ENCODE data around the gene C18orf54. TPM values are rescaled to one million over a fixed set of nuclear protein-coding genes. Genes with fewer than 3 reads are reported as not detected.
"Not testable (repeated sequence)": the region's sequence is repeated elsewhere in the genome, so short reads cannot be mapped to it uniquely, and the experiment has no call there.

The C18orf54 gene
- 10 to 100 TPM in 1 of 2 experiments, 1 to 10 TPM in 1; 9.5 to 10.9 TPM for total RNA-seq

DNA sequence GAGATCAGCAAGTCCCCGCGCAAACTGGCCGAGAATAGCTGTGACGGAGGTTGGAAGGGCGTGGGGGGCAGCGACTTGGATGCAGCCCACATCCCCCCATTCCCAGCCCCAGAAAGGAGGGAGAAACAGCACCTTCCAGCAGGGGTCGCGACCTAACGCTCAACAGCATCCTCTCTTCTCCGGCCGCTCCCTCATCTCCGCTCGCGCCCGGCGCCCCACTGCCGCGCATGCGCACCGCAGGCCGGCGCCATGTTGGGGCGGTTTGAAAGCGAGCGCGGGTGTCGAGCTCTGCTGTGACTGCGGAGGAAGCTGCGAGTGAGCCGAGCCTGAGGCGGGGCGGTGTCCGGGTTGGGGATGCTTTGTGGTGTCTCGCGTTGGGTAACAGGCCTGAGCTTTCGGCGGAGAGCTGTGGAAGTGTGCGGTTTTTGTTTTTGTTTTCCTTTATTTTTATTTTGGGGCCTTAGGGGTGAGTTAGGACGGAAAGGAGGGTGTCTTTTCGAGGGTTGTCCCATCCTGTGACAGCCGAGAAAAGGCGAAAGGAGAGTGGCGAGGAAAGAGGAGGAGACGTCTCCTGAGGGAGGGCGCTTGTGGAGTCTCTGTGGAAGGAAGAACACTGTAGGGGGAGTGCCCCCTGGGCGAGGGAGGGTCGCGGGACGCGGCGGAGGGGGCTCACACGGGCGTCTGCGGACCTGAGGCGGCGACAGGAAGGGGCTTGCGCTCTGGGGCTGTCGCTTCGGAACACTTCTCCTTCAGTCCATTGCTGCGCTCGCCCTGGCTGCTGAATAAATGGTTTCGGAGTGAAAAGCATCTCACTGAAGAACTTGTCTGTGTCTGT, at the start of gene C18orf54, which contains the start of gene STARD6:
C18orf54 (plus strand) TSS at position 247 of the 835 bp plus-strand sequence. CDS start 2,667 bp downstream, outside the sequence.
STARD6 (minus strand) TSS at position 199 of the 835 bp plus-strand sequence. CDS start 3,285 bp downstream, outside the sequence.
- POLR2A ChIA-PET: interaction anchor here (0.8 to 1.1 kb wide), 3 partner anchors 73 to 89 kb away, joined by 3 to 5 read pairs (median 3); partner anchors contain the start of gene POLI
- CTCF ChIA-PET: interaction anchor here (1.1 kb wide), 2 partner anchors 18 to 35 kb away, joined by 3 to 4 read pairs; no protein-coding TSS in a partner anchor

DNA sequence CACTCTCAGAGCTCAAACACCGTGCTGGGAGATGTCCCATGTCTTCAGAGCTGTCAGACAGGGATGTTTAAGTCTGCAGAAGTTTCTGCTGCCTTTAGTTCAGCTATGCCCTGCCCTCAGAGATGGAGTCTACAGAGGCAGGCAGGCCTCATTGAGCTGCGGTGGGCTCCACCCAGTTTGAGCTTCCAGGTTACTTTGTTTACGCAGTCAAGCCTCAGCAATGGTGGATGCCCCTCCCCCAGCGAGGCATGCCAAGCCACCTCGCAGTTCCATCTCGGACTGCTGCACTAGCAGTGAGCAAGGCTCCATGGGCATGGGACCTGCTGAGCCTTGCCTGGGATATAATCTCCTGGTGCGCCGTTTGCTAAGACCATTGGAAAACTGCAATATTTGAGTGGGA, 48.1 kb upstream of the C18orf54 start:
- POLR2A ChIA-PET, CTCF ChIA-PET: not testable (repeated sequence)

DNA sequence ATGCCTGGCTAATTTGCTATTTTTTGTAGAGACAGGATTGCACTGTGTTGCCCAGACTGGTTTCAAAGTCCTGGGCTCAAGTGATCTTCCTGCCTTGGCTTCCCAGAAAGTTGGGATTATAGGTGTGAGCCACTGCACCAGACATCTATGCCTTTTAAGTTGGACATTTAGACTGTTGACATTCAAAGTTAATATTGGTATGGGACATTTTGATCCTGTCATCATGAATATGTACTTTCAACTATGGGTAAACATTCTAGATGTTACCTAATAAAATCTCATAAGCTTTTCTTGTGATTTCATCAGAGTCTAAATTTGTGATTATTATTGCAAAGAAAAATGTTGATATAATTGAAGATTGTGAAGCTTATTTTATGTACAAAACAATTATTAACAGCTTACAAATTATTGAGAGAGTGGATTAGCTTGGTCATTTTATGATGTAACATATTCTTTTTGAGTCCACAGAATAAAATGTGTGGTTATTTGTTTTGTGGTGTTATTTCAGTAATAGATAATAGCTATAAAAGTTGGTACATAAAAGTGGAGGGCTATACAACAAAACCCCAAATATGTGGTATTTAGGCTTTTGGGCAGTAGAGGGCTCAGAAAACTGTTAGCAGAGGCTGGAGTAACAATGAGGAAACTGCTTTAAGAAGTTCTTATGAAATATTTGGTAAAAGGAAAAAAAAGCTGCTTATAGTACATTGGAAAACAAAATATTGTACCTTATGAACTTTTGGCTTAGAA, 41.5 kb upstream of the C18orf54 start:
- ChIA-PET CTCF (interaction anchor here (0.7 kb wide), 1 partner anchor 44 kb away, joined by 3 read pairs; no protein-coding TSS in a partner anchor), POLR2A (no interaction called here)

DNA sequence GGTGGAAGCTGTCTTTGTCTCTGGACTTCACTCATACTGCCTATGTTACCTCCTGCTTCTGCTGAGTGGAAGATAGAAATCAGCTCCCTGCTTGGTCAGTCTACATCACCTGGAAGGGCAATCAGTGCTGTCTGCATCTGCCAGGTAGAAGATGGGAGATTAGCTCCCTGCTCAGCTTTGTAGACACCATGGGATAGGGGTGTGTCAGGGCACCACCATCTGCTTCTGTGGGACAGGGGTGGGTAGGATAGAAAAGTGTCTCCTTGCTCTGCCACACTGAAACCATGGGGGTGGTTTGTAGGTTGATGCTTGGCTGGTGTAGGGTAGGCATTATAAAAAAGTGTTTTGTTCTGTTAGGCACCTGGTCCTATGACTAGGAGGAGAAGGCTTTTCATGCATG, 34.1 kb upstream of the C18orf54 start:
- POLR2A ChIA-PET: no interaction called here
- CTCF ChIA-PET: no interaction called here

DNA sequence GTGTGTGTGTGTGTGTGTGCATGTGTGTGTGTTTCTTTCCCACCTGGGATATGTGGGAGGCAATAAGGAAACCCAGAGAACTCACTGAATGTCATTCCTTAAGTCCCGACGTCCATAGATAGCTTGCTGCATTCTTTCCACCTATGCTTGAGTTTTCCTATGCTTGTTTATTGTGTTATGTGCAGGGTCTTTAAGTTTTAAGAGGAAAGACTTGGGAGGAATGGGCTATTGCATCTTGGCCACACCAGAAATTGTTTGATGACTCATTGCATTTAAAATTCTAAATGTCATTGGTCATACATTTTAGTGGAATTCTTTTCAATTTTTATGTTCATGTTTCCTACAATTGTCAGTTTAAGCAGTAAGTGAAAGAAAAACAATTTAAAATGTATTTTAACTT, 33.7 kb upstream of the C18orf54 start:
- CTCF ChIA-PET: no interaction called here

DNA sequence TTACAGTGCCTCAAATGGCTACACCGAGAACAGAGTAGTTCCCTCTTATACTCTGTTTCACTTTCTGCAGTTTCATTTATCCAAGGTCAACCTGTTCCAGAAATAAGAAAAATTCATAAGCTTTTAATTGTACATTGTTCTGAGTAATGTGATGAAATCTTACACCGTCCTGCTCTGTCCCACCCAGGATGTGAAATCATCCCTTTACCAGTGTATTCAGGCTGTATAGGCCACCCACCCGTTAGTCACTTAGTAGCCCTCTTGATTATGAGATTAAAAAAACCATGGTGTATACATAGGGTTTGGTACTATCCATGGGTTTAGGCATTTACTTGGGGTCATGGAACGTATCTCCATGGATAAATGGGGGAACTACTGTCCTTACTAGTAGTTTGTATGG, 29.9 kb upstream of the C18orf54 start:
- POLR2A ChIA-PET: no interaction called here
- CTCF ChIA-PET: no interaction called here

More for the DNA sequence above, 33.7 kb upstream of the C18orf54 start:
- POLR2A ChIA-PET: no interaction called here

DNA sequence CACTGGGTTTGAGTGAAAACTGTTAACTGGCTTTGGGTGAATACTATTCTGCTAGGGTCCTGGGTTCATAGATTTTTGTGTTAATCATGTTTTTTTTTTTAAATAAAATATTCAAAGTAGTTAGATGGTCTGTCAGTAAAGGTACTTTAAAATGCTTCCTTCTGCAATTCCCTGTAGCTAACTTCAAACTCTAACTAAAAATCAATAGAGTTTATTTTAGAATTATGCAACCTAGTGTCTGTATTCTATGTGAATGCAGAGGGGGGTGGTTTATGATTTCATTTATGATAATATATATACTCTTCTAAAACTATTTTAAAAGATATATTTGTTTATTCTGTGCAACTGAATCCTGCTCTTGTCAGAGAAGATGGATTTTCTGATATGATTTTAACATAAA, 27.9 kb upstream of the C18orf54 start:
- ChIA-PET POLR2A (no interaction called here), CTCF (no interaction called here)

DNA sequence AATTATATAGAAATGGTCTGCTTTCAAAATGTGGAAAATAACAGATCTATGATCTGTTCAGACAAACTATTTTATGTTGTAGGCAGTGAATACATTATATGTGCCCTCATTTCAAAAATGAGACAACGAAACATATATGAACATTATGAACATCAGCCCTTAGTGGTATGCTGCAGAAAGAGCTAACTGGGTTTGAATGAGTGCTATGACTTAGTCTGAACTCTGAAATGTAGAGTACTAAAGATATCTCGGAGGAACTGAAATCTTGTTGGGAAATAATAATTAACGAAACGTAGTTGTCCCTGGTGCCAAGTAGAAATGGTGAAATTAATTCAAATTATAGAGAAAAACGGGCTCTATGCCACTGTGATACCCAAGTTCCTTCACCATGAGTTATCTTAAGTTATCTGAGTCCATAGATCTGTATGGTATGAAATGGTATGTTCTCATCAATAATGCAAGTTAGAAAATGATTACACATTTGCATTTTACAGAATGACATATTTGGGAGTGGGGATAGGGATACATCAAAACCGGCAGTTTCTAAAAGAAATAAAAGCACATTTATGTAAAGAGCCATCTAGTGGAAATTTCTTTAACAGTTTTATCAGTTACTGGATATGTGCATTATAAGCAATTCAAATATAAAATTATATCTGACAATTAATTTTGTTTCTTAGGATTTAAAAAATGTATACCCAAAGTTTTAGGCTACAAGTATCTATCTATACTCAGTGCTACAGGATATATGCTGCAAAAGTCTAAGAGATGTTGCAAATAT, 26.7 kb upstream of the C18orf54 start:
- ChIA-PET CTCF (no interaction called here), POLR2A (no interaction called here)

DNA sequence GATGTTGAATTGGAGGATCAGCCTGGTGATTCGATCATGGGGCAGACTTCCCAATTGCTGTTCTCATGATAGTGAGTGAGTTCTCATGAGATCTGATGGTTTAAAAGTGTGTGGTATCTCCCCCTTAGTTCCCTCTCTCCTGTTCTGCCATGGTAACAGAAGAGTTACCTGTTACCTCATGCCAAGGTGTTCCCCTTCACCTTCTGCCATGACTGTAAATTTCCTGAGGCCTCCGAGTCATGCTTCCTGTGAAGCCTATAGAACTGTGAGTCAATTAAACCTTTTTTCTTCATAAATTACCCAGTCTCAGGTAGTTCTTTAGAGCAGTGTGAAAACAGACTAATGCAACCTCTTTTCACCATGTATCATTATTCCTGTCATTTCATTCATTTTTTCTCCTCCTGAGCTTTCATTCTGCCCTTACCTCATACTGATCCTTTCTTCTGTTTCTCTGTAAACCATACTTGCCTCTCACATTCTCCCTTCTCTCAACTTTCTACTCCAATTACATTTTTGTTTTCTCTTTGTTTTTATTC, 22.0 kb upstream of the C18orf54 start:
- POLR2A ChIA-PET: no interaction called here

DNA sequence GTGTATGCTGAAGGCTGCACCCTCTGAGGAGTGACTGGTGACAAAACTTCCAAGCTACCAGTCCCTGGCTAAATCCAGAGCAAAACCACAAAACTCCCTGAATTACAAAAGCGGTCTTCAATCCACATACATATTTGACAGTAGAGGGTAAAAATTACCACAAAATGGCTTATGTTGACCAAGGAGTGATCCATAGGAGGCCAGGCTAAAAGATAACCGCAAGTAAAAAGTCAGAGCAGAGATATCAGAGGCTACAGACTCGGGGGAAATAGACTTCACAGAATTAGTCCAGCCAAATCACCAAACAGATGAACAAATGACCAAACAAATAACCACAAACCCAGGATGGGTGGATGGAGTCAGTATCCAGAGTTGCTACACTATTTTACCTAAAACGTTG, 19.5 kb upstream of the C18orf54 start:
- ChIA-PET POLR2A (no interaction called here), CTCF (no interaction called here)

More for the DNA sequence above, 22.0 kb upstream of the C18orf54 start:
- CTCF ChIA-PET: no interaction called here

DNA sequence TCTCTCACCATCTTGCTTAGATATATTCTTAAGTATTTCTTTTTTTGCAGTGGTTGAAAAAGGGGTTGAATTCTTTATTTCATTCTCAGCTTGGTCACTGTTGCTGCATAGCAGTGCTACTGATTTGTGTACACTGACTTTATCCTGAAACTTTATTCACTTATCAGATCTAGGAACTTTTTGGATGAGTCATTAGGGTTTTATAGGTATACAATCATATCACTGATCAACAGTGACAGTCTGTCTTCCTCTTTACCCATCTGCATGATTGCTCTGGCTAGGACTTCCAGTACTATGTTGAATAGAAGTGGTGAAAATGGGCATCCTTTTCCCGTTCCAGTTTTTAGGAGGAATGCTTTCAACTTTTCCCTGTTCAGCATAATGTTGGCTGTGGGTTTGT, 6.5 kb upstream of the C18orf54 start:
- POLR2A ChIA-PET: no interaction called here
- CTCF ChIA-PET: no interaction called here

DNA sequence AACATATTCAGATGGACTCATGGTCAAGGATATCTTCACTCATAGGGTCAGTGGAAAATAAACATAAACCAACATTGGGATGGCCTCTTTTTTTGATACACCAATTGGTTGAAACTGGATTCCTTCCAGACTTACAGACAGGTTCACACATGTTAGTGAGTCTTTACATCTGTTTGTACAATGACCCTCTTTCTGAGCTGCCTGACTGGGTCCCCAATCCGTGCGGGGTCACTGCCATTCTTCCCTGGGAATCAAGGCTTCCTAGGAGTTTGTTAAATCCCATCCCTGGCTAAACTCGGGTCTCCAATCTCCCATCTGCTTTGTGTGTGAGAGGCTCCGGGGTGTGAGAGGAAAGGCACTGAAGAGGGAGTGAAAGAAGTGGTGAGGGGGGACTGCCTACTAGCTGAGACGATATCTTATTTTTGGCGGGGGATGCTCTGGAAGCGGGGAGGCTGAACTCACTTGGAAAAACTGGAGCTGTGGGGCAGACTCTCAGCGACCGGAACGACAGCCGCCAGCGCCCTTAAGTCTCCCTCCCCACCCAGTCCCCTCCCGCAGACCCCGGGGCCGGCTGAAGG, 535 bp upstream of the C18orf54 start:
- ChIA-PET POLR2A (interaction anchor here (0.8 to 1.1 kb wide), 3 partner anchors 72 to 88 kb away, joined by 3 to 5 read pairs (median 3); partner anchors contain the start of gene POLI), CTCF (interaction anchor here (1.1 kb wide), 1 partner anchor 35 kb away, joined by 4 read pairs; no protein-coding TSS in a partner anchor)

DNA sequence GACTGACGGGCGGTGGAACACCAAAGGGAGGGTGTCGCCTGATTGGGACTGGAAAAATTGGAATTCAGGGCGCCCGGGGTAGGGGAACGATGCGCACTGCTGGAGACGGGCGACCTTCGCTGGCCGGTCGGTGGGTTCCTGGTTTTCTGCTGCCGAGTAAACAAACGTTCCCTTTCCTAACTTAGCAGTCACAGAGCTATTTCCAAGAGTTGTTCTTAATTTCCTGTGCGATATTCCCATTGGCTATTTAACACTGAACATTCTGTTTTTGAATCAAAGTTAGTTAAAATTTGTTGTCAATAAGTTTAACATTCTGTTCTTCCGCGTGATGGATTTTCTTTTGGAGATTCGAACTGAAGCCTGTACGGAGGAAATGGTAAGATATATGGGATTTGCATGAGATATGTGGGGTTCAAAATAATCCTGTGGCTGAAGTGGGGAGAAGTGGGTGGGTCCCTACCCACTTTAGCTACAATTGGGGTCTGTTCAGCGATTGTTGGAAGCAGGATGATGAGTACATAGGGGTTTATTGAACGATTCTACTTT, 862 bp downstream of the C18orf54 start:
- POLR2A ChIA-PET: no interaction called here

DNA sequence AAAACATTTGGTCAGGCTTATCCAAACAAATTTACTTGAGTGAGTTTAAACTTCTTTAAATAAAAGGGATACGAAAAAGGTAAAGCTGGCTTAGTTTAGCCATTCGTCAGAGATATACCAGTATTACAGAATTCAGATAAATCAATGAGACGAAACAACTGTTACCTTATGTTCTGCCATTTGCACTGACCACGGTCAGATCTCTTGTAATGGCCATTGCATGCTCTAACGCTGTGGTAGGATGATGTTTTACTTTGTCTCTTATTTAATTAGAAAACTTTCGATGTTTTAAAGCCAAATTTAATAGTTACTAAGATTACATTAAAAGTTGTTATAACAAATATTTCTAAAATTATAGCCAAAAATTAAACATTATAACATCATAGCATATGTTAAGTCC, 1.5 kb downstream of the C18orf54 start:
- ChIA-PET CTCF (no interaction called here), POLR2A (no interaction called here)

More for the DNA sequence above, 862 bp downstream of the C18orf54 start:
- CTCF ChIA-PET: interaction anchor here (1.1 kb wide), 1 partner anchor 19 kb away, joined by 3 read pairs; no protein-coding TSS in a partner anchor

DNA sequence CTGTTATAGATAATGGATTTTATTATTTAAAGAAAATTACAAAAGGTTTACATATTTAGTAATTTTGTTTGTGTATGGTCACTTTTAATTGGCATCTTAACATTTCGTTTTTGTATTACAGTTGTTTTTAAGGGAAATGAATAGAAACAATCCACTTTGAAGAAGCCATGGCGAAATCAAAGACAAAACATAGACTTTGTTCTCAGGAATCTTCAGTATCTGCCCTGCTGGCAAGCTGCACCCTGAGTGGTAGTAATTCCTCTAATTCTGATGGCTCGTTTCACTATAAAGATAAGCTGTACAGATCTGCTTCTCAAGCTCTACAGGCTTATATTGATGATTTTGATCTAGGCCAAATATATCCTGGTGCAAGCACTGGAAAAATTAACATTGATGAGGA, 2.7 kb downstream of the C18orf54 start:
- POLR2A ChIA-PET: no interaction called here
- CTCF ChIA-PET: interaction anchor here (1.0 kb wide), 1 partner anchor 44 kb away, joined by 3 read pairs; no protein-coding TSS in a partner anchor

DNA sequence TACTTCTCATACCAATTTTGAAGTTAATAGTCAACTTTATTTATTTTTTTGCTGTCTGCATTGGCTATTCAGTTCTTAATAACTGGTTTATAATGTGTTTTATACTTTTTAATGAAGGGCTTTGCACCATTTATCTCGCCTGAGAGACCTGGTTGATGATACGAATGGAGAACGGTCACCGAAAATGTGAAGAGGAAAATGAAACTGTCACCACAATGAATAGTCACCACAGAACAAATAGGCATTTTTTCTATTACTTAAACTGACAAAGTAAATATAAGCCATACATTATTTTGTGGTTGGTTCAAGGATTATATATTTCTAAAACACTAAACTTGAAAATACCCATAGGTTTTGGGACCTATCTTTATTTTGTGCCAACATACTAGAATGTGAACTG, 20.4 kb downstream of the C18orf54 start:
- POLR2A ChIA-PET: no interaction called here
- CTCF ChIA-PET: no interaction called here

DNA sequence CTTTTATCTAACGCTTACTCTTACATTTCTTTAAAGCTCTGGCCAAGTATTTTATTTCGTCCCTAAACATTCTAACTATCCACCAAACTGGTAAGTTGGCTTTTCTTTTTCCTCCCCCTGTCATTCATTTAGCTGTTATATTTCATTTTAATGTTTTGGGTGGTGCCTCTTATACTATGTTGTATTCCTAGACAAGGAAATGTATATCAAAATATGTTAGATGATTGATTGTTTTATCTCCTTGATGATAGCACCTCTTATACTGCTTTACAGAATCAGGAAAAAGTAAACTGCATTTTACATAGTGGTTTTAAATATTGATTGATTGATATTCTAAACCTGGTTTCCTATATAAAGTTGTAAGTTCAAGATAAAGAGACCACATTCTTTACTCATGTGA, 23.9 kb downstream of the C18orf54 start:
- POLR2A ChIA-PET: no interaction called here
- CTCF ChIA-PET: no interaction called here

DNA sequence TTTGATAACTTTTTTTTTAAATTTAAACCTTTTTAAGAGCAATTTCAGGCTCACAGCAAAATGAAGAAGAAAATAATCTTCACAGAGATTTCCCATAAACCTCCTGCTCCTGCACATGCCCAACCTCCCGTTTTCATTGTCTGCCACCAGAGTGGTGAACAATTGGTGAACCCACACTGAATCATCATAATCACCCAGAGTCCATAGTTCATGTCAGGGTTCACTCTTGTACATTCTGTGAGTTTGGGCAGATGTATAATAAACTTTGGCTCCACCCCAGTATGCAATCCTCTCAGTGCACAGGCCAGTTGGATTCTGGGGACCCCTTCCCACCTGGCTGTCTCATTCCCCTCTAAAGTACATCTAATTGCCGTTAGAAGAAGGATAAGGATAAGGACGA, 24.4 kb downstream of the C18orf54 start:
- ChIA-PET POLR2A (no interaction called here), CTCF (no interaction called here)

DNA sequence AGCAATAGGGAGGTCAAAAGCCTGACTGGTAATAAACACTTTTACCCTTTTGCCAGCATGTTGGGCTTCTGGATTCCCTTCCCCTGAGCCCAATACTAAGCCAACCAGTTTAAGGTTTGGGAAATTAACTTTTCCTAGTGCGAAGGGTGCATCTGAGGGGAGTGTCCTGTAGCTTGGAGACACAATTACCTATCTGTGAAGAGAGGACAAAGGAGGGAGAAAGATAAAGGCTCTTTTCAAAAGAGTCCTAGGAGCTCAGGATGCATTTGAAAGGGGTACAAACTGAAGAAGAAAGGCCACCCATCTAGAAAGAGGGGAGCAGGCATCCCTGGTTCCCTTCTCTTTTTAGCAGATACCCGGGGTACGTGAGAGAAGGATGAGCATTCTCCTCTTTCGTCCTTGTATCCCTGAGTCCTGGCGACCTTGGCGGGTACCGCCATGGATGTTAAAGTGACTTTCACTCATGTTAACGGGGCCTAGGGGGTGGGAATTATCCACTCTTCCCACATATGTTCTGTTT, 25.1 kb downstream of the C18orf54 start:
- CTCF ChIA-PET: no interaction called here
- POLR2A ChIA-PET: no interaction called here

All from activated CD8-positive, alpha-beta memory T cell treated with anti-CD3 and anti-CD28 coated beads for 36 hours (primary cell).